Activated T-helper 17 cell treated with anti-CD3 and anti-CD28 coated beads, Interleukin-2, amount 50 U/mL, for 72 hours (primary cell): ENCODE data around the gene KANSL3. TPM values are rescaled to one million over a fixed set of nuclear protein-coding genes. Genes with fewer than 3 reads are reported as not detected.
A peak's percentile ranks its signal among the peaks of the same experiment; 100 is the strongest.
"Not testable (repeated sequence)": the region's sequence is repeated elsewhere in the genome, so short reads cannot be mapped to it uniquely, and the experiment has no call there.

Experiments used
- ATAC-seq: fragments of 150-1000 bp; cut with Tn5 transposase; replicated peaks from 2 replicates; pipeline ENCODE4 v1.10.0; 2021; ENCODE audit warnings: mild to moderate bottlenecking, moderate library complexity
- H3K27ac Mint-ChIP-seq: one replicate; pipeline ENCODE4 v1.8.0; 2022; ENCODE audit warnings: mixed read lengths
- H3K27me3 Mint-ChIP-seq: one replicate; pipeline ENCODE4 v1.8.0; 2022; ENCODE audit warnings: mixed read lengths
- H3K36me3 Mint-ChIP-seq: one replicate; pipeline ENCODE4 v1.8.0; 2022; ENCODE audit warnings: low read depth, mild to moderate bottlenecking, mixed read lengths
- H3K4me1 Mint-ChIP-seq: one replicate; pipeline ENCODE4 v1.8.0; 2022; ENCODE audit warnings: mixed read lengths
- H3K4me3 Mint-ChIP-seq: one replicate; pipeline ENCODE4 v1.8.0; 2022; ENCODE audit warnings: mild to moderate bottlenecking, mixed read lengths
- H3K9me3 Mint-ChIP-seq: one replicate; pipeline ENCODE4 v1.8.0; 2022; ENCODE audit warnings: mixed read lengths
- total RNA-seq, 2 donors: library from RNA; stranded (reverse); gene quantifications; one replicate each; pipeline ENCODE4 v1.2.3, GENCODE V29; 2022

The KANSL3 gene
- total RNA-seq, 2 donors from 2014 or later, result 59.5 to 59.7 TPM

DNA sequence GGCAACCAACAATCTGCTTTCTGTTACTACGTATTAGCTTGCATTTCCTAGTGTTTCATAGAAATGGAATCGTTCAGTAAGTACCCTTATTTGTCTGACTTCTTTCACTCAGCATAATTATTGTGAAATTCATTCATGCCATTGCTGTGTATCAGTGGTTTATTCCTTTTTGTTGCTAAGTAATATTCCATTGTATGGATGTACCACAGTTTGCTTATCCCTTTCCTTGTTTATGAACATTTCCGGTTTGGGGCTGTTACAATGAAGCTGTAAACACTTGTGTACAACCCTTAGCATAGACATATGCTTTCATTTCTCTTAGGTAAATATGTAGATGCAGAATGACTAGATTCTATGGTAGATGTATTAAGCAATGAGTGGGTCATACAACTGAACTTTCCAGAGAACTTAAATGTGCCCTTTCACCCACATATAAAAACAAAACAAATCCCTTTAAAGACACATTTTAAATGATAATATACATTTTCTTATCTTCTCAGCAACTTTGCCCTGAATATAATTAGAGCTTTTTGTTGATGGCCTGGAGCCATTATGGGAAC lies 26.3 kb upstream of the KANSL3 start:
- no peak overlapping the region for H3K27ac Mint-ChIP-seq
- ATAC-seq, result no peak
- H3K27me3 Mint-ChIP-seq, result peaks cover 4% of the 10 kb centered on the region
- no peaks in the 10 kb centered on the region for H3K36me3 Mint-ChIP-seq
- H3K9me3 Mint-ChIP-seq, result no peaks in the 10 kb centered on the region
- no peaks in the 10 kb centered on the region for H3K4me1 Mint-ChIP-seq
- no peak overlapping the region for H3K4me3 Mint-ChIP-seq

DNA sequence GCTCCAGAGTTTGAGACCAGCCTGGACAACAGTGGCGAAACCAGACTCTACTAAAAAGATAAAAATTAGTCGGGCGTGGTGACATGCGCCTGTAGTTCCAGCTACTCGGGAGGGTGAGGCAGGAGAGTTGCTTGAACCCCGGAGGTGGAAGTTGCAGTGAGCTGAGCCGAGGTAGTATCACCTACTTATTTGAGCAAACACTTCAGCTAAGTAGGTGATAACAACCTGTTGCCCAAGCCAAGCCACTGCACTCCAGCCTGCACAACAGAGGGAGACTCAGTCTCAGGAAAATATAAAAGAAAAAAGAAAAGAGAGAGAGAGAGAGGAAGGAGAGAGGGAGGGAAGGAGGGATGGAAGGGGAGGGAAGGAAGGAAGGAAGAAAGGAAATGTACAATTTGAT lies 25.7 kb upstream of the KANSL3 start:
- Mint-ChIP-seq H3K27ac (no peak overlapping the region), H3K9me3 (no peaks in the 10 kb centered on the region), H3K4me3 (no peak overlapping the region), H3K27me3 (peaks cover 4% of the 10 kb centered on the region), H3K4me1 (no peaks in the 10 kb centered on the region), H3K36me3 (no peaks in the 10 kb centered on the region)
- ATAC-seq, result no peak

DNA sequence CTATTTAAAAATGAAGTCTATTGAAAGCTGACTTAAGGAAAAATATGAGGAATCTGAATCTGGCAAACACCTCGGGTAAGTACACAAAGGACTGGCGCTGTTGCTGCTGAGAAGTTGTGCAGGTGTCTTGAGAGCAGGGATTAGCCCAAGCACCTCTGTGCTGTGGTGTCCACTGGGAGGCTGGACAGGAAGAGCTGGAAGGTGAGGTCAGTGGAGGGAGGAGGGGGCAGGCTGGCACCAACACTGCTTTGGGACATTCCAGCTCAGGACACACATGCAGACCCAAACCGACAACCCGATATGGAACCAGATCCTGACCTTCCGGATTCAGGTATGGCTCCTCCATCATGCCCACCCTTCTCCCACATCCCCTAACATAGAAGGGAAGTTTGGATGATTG lies 25.1 kb upstream of the KANSL3 start:
- no peaks in the 10 kb centered on the region for H3K36me3 Mint-ChIP-seq
- no peak for ATAC-seq
- H3K9me3 Mint-ChIP-seq, result no peaks in the 10 kb centered on the region
- H3K4me3 Mint-ChIP-seq, result no peak overlapping the region
- H3K27me3 Mint-ChIP-seq, result peaks cover 4% of the 10 kb centered on the region
- H3K4me1 Mint-ChIP-seq, result no peaks in the 10 kb centered on the region
- no peak overlapping the region for H3K27ac Mint-ChIP-seq

DNA sequence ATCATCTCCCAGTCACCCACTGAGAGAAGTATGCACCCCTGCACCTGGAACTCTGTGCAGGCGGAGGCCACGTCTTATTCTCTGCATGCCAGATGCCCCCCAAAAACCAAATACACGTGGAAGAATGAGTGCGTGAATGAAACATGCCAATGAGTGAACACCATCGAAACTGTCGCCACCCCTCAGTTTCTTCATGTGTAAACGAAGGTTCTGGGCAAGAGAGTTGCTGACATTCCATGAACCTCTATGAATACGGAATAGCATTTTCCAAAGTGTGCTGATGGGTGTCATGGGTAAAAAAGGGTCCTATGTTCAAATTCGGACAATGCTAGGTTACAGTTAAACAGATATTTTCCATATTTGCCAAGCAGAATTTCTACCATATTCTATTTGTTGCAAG lies 24.2 kb upstream of the KANSL3 start:
- H3K9me3 Mint-ChIP-seq, result no peaks in the 10 kb centered on the region
- H3K4me3 Mint-ChIP-seq, result no peak overlapping the region
- no peak for ATAC-seq
- peaks cover 4% of the 10 kb centered on the region for H3K27me3 Mint-ChIP-seq
- H3K27ac Mint-ChIP-seq, result no peak overlapping the region
- no peaks in the 10 kb centered on the region for H3K36me3 Mint-ChIP-seq
- no peaks in the 10 kb centered on the region for H3K4me1 Mint-ChIP-seq

DNA sequence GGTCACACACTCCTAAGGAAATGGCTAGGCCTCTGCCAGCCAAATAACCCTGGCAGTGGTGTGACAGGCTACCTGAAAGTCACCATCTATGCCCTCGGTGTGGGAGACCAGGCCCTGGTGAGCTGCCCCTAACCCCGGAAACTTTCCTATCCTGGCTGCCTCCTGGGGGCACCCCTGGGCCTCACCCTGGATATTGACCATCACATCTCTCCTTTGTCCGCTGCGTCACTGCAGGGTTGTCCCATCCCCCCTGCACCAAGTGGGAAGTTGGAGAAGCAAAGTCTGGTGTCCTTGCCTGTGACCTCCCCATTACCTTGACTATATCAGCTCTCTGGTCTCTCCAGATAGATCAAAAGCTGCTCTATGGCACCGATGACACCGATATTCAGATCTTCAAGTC lies 23.2 kb upstream of the KANSL3 start:
- Mint-ChIP-seq H3K9me3 (no peaks in the 10 kb centered on the region), H3K4me1 (no peaks in the 10 kb centered on the region), H3K27me3 (peaks cover 4% of the 10 kb centered on the region), H3K27ac (no peak overlapping the region), H3K4me3 (no peak overlapping the region), H3K36me3 (no peaks in the 10 kb centered on the region)
- ATAC-seq, result no peak

DNA sequence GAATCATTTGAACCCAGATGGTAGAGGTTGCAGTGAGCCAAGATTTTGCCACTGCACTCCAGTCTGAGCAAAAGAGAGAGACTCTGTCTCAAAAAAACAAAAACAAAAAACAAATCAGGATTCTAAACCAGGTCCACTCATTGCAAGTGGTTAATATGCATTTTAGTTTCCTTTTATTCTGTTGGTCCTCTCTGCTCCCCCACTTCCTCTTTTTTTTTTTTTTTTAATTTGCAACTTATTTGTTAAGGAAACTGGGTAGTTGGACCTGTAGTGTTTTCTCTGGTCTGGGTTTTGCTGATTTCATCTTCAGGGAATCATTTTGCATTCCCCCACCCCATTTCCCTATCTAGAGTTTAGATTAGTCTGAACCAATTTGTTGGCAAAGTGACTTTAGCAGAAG lies 18.4 kb upstream of the KANSL3 start:
- H3K9me3 Mint-ChIP-seq, result no peaks in the 10 kb centered on the region
- H3K36me3 Mint-ChIP-seq, result no peaks in the 10 kb centered on the region
- no peak for ATAC-seq
- no peaks in the 10 kb centered on the region for H3K4me1 Mint-ChIP-seq
- H3K27me3 Mint-ChIP-seq, result no peaks in the 10 kb centered on the region
- no peak overlapping the region for H3K4me3 Mint-ChIP-seq
- H3K27ac Mint-ChIP-seq, result no peak overlapping the region

DNA sequence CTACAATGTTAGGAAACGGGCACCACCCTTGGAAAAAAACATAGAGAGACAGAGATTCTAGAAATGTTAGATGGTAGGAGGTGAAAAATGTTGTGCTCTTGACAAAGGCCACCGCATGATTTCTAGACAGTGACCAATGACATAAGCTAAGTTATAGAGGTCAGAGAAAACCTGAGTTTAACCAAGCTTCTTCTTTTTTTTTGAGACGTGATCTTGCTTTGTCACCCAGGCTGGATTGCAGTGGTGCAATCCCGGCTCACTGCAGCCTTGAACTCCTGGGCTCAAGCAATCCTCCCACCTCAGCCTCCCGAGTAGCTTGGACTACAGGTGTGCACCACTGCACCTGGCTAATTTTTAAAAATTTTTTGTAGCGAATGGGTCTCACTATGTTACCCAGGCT lies 17.4 kb upstream of the KANSL3 start:
- ATAC-seq, result no peak
- Mint-ChIP-seq H3K27ac (no peak overlapping the region), H3K27me3 (peaks cover 3% of the 10 kb centered on the region), H3K36me3 (no peaks in the 10 kb centered on the region), H3K4me1 (no peaks in the 10 kb centered on the region), H3K9me3 (no peaks in the 10 kb centered on the region), H3K4me3 (no peak overlapping the region)

DNA sequence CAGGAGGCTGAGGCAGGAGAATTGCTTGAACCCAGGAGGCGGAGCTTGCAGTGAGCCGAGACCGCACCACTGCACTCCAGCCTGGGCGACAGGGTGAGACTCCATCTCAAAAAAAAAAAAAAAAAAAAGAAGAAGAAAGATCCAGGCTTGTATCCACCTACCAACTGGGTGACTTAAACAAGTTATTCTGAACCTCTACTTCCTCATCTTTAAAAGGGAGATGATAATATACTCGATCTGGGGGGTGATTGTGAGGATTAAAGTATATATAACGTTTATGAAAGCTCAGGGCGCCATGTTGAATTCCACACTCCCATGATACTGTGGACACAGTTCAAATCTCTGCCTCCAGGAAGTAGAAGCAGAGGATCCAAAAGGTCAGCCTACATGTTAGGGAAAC lies 16.7 kb upstream of the KANSL3 start:
- not testable (repeated sequence) for H3K36me3 Mint-ChIP-seq, H3K9me3 Mint-ChIP-seq, ATAC-seq, H3K4me3 Mint-ChIP-seq, H3K27me3 Mint-ChIP-seq, H3K27ac Mint-ChIP-seq, H3K4me1 Mint-ChIP-seq

DNA sequence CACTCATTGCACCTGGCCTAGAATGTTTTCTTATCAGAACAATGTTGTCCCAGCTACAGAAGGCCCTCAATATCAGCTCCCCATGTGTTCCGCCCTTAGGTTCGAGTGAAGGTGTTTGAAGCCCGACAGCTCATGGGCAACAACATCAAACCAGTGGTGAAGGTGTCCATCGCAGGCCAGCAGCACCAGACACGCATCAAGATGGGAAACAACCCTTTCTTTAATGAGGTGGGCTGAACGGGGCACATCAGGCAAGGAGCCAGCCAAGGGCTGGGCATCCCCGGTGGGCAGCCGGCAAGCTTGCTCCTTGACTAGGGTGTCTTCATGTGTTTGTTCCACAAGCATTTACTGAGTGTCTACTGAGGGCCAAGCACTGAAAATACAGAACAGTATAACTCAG lies 13.7 kb upstream of the KANSL3 start:
- Mint-ChIP-seq H3K4me1 (no peaks in the 10 kb centered on the region), H3K36me3 (no peaks in the 10 kb centered on the region), H3K27ac (no peak overlapping the region), H3K4me3 (no peak overlapping the region), H3K27me3 (peaks cover 3% of the 10 kb centered on the region), H3K9me3 (no peaks in the 10 kb centered on the region)
- no peak for ATAC-seq

DNA sequence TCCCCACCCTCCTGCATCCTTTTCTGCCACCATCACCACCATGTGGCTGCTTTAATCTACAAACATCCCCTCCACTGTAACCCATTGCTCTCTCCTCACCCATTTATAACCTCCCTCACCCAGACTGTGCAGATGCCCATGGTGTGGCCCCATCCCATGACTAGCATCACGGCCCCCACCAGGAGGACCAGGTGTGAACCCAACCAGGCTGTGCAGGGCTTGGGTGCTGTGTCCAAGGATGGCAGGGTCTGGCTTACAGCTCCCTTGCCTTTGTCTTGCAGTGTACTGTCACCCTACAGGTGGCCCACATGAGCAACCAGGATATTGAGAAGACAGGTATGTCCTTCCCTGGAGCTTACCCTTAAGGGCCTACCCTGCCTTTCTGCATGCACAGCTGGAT lies 11.2 kb upstream of the KANSL3 start:
- H3K36me3 Mint-ChIP-seq, result no peaks in the 10 kb centered on the region
- H3K4me3 Mint-ChIP-seq, result no peak overlapping the region
- peaks cover 3% of the 10 kb centered on the region for H3K27me3 Mint-ChIP-seq
- no peaks in the 10 kb centered on the region for H3K9me3 Mint-ChIP-seq
- no peak overlapping the region for H3K27ac Mint-ChIP-seq
- no peaks in the 10 kb centered on the region for H3K4me1 Mint-ChIP-seq
- no peak for ATAC-seq

DNA sequence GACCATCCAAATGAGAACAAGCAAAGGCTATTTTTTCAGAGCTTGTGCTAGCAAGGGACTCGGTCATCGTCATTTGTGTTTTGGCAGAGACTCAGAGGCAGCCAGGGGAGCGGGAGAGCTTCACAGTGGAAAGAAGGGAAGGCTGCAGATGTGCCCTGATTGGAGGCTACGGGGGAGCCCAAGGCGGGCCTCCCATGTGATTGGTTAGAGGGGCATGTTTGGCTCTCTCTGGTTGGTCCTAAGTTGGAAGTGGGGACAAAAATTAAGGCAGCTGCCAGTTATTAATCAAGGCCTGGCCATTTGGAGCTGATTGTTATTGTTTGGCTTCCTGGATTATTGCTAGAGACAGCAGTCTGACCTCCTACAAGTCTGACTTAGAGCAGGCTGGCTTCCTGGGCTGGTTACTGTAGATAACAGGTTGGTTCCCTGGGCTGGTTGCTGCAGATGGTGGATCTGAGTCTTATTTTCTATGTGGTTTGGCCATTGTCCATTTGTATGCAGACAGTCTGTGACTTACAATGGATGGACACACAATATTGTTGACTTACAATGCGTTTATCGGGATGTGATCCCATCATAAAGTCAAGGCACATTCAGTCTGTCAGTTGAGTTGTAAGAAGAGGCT lies 10.3 kb upstream of the KANSL3 start:
- Mint-ChIP-seq H3K27me3 (peaks cover 3% of the 10 kb centered on the region), H3K27ac (no peak overlapping the region), H3K36me3 (no peaks in the 10 kb centered on the region), H3K9me3 (no peaks in the 10 kb centered on the region), H3K4me1 (no peaks in the 10 kb centered on the region), H3K4me3 (no peak overlapping the region)
- ATAC-seq, result no peak

DNA sequence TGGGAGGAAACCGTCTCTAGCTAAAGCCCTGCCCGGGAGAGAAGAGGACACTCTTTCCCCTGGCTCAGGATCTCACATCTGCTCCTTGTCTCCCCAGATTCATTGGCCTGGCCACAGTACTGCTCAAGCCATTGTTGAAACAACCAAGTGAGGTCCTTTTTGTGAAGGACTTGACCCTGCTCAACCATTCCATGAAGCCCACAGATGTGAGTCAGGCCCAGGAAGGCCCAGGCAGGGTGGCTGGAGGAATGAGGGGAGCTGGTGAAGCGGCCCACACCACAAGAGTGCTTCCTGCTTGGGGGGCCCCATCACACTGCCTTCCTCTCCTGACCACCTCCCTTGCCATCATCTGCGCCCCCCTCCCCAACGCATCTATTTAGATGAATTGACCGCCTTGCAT lies 9.6 kb upstream of the KANSL3 start:
- Mint-ChIP-seq H3K27ac (no peak overlapping the region), H3K4me1 (no peaks in the 10 kb centered on the region), H3K9me3 (no peaks in the 10 kb centered on the region)

DNA sequence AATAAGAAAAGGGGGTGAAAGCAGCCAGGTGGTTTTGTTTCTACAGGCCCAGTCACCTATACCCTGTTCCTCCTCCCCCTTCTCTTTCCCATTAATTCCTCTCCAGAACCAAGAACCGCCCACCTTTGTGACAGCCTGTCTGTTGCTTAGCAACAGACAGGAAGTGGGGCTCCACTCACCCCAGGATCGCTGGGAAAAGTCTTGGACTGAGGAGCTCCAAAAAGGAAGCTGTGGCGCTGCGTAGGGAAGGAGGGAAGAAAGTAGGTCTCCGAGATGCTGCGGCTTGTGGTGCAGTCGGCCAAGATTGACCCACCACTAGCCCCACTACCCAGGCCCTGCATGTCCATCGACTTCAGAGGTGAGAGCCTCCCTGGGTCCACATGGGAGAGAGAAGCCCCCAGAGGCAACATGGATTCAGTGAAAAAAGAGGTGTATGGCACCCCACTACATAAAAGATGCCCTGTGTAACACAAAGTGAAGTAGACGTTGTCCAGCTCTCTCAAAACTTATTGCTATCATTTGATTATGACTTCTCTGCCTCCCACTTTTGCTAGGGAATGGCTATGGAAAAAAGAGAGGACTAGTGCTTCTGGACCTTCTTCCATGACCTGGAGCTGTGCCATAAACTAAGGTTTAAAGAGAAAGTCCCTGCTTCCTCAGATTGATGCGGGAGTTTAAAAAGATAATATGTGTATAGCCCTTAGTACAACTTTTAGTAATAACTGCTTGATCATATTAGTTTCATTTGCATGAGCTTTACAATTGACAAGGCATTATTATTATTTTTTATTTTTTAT lies 4.7 kb upstream of the KANSL3 start, which contains the start of gene FER1L5:
TSS of gene FER1L5 (plus strand) at position 201 of the 797 bp plus-strand sequence. CDS start at position 274, 73 bp downstream.
- no peak for ATAC-seq
- Mint-ChIP-seq H3K9me3 (no peaks in the 10 kb centered on the region), H3K4me3 (no peak within 1 kb of the TSS), H3K27me3 (no peaks in the 10 kb centered on the region), H3K27ac (no peak within 1 kb of the TSS), H3K36me3 (peaks cover 2% of the 10 kb centered on the region), H3K4me1 (no peaks in the 10 kb centered on the region)

More for the DNA sequence above, 9.6 kb upstream of the KANSL3 start:
- Mint-ChIP-seq H3K4me3 (no peak overlapping the region), H3K27me3 (peaks cover 3% of the 10 kb centered on the region), H3K36me3 (no peaks in the 10 kb centered on the region)
- no peak for ATAC-seq

DNA sequence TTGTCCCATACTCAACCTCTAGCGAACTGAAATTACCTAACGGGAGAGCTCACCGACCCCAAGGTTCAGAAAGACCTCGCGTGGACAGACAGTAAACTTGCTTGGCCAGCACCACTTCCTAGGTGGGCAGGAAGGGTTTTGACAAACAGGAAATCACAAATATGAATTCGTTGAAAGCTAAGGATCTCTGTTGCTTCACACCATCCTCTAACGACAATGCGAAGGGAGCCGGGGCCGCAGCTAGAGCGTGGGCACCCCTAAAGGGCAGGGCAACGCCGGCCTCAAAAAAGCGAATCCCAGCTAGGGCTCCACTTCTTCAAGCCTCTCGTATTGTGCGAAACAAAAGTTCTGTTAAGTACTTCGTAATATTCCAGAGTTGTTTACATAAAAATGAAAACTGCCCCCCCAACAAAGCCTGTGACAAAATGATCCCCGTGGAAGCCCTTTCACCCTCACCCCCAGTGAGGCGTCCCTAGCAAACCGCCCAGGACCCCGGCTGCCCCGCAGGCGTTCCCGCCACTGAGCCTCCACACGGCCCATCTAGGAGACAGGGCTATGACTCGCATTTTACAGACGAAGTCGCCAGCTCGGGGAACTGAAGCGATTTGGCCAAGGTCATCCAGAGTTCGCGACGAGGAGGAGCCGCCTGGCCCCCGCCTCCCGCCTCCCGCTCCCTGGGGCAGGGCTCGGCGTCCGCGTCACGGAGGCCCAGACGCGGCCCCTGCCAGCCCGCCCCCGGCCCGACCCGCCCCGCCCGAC lies 548 bp downstream of the KANSL3 start:
- Mint-ChIP-seq H3K4me3 (peak overlapping the region; percentile 93), H3K9me3 (no peaks in the 10 kb centered on the region), H3K27me3 (no peaks in the 10 kb centered on the region), H3K4me1 (peaks cover 26% of the 10 kb centered on the region), H3K36me3 (peaks cover 53% of the 10 kb centered on the region), H3K27ac (peak overlapping the region; percentile 88)
- peak; percentile 94 for ATAC-seq
